Neural progenitor cell (in vitro differentiated cells): ENCODE data around the gene PJA1. TPM values are rescaled to one million over a fixed set of nuclear protein-coding genes. Genes with fewer than 3 reads are reported as not detected.

Source experiments
- DNase-seq: peaks from one replicate; pipeline ENCODE4 v3.0.0-alpha.2; 2016; ENCODE audit warnings: low spot score
- H2AFZ ChIP-seq: fragments of 200-600 bp; sonication (generic); replicated peaks from 2 replicates; pipeline ENCODE4 v1.6.1; 2016; ENCODE audit warnings: antibody characterized with exemption
- H3F3A ChIP-seq: fragments of 200-600 bp; sonication (generic); 2 replicates; pipeline ENCODE4 v1.6.1; 2016; ENCODE audit warnings: antibody characterized with exemption, low read depth
- H3K27ac ChIP-seq: fragments of 200-600 bp; sonication (generic); 2 replicates; pipeline ENCODE4 v1.5.1; 2016; ENCODE audit warnings: mild to moderate bottlenecking
- H3K27me3 ChIP-seq: fragments of 200-600 bp; sonication (generic); 2 replicates; pipeline ENCODE4 v1.6.1; 2016; ENCODE audit warnings: mild to moderate bottlenecking, moderate library complexity
- H3K36me3 ChIP-seq: fragments of 200-600 bp; sonication (generic); 2 replicates; pipeline ENCODE4 v1.5.1; 2016
- H3K4me1 ChIP-seq: fragments of 200-600 bp; sonication (generic); 2 replicates; pipeline ENCODE4 v1.6.1; 2016; ENCODE audit warnings: mixed run types
- H3K4me2 ChIP-seq: fragments of 200-600 bp; sonication (generic); 2 replicates; pipeline ENCODE4 v1.6.1; 2016
- H3K4me3 ChIP-seq: fragments of 200-600 bp; sonication (generic); 2 replicates; pipeline ENCODE4 v1.5.1; 2016
- H3K79me2 ChIP-seq: fragments of 200-600 bp; sonication (generic); 2 replicates; pipeline ENCODE4 v1.6.1; 2016; ENCODE audit warnings: low read depth
- H3K9ac ChIP-seq: fragments of 200-600 bp; sonication (generic); 2 replicates; pipeline ENCODE4 v1.6.1; 2016
- H3K9me3 ChIP-seq: fragments of 200-600 bp; sonication (generic); 2 replicates; pipeline ENCODE4 v1.5.1; 2016; ENCODE audit warnings: low read depth
- H4K20me1 ChIP-seq: fragments of 200-600 bp; sonication (generic); 2 replicates; pipeline ENCODE4 v1.6.1; 2016; ENCODE audit warnings: low read depth
- H3K27ac Mint-ChIP-seq: 3 replicates; pipeline ENCODE4 v1.8.0; 2021; ENCODE audit warnings: mixed read lengths
- H3K27me3 Mint-ChIP-seq: 2 replicates; pipeline ENCODE4 v1.8.0; 2022; ENCODE audit warnings: low read depth, mild to moderate bottlenecking, inconsistent platforms, moderate library complexity, mixed read lengths; ENCODE audit not compliant: insufficient read depth
- H3K36me3 Mint-ChIP-seq: 3 replicates; pipeline ENCODE4 v1.8.0; 2021; ENCODE audit warnings: mixed read lengths
- H3K4me1 Mint-ChIP-seq: 3 replicates; pipeline ENCODE4 v1.8.0; 2021; ENCODE audit warnings: mixed read lengths
- H3K4me3 Mint-ChIP-seq: 3 replicates; pipeline ENCODE4 v1.8.0; 2021; ENCODE audit warnings: mild to moderate bottlenecking, moderate library complexity, mixed read lengths
- H3K9me3 Mint-ChIP-seq: 3 replicates; pipeline ENCODE4 v1.8.0; 2020; ENCODE audit warnings: mixed read lengths
- EZH2 ChIP-seq: fragments of 200-600 bp; sonication (generic); IDR thresholded peaks from 2 replicates; pipeline ENCODE4 v1.6.1; 2017; ENCODE audit warnings: antibody characterized with exemption, mild to moderate bottlenecking, moderate library complexity
- EZH2phosphoT487 ChIP-seq: fragments of 200-600 bp; sonication (generic); IDR thresholded peaks from 2 replicates; pipeline ENCODE4 v1.6.1; 2017; ENCODE audit warnings: antibody characterized with exemption
- total RNA-seq: library from RNA; depleted of rRNA; stranded (reverse); fragments of >200 nt; gene quantifications from 2 replicates; pipeline ENCODE4 v1.2.3, GENCODE V29; 2015; ENCODE audit warnings: low replicate concordance
- TF ChIP-seq, protein P1 (sequence below): fragments of 200-600 bp; sonication (generic); IDR thresholded peaks from 2 replicates; pipeline ENCODE4 v1.5.1; 2017; ENCODE audit warnings: antibody characterized with exemption, mild to moderate bottlenecking

The PJA1 gene
- total RNA-seq, 1 donor from 2014 or later = 62.1 TPM

DNA sequence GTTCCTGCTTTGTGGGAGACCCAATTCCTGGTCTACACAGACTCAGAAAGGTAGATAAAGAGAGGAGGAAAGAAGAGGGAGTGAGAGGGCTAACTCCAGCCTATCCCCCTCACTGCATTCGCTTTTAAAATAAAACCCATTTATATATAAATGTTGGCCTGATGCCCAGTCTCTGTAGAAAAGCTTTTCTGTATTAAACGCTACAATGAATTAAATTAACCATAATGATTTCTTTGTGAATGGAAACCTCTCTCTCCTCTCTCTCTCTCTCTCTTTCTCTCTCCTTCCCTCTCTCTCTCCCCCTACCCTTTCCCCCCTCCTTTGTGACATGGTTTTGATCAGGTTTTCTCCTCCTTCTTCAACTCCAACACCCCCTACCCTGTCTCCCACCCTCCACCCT lies 34.8 kb downstream of the PJA1 start:
- Histone ChIP-seq H3K9ac (no peak overlapping the region), H3K36me3 (no peaks in the 10 kb centered on the region), H3K4me2 (no peak overlapping the region), H3F3A (peaks cover 11% of the 10 kb centered on the region), H4K20me1 (no peaks in the 10 kb centered on the region), H2AFZ (no peak overlapping the region), H3K79me2 (no peaks in the 10 kb centered on the region), H3K4me3 (no peak overlapping the region), H3K4me1 (peaks cover 21% of the 10 kb centered on the region), H3K27ac (no peak overlapping the region), H3K9me3 (no peaks in the 10 kb centered on the region), H3K27me3 (peaks cover 32% of the 10 kb centered on the region)
- no peak overlapping the region for H3K27ac Mint-ChIP-seq
- TF ChIP-seq EZH2 (no peak), EZH2phosphoT487 (no peak)
- TF ChIP-seq, protein P1, sequence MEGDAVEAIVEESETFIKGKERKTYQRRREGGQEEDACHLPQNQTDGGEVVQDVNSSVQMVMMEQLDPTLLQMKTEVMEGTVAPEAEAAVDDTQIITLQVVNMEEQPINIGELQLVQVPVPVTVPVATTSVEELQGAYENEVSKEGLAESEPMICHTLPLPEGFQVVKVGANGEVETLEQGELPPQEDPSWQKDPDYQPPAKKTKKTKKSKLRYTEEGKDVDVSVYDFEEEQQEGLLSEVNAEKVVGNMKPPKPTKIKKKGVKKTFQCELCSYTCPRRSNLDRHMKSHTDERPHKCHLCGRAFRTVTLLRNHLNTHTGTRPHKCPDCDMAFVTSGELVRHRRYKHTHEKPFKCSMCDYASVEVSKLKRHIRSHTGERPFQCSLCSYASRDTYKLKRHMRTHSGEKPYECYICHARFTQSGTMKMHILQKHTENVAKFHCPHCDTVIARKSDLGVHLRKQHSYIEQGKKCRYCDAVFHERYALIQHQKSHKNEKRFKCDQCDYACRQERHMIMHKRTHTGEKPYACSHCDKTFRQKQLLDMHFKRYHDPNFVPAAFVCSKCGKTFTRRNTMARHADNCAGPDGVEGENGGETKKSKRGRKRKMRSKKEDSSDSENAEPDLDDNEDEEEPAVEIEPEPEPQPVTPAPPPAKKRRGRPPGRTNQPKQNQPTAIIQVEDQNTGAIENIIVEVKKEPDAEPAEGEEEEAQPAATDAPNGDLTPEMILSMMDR = no peak
- H3K4me1 Mint-ChIP-seq = peaks cover 58% of the 10 kb centered on the region
- H3K36me3 Mint-ChIP-seq = no peaks in the 10 kb centered on the region
- peaks cover 11% of the 10 kb centered on the region for H3K9me3 Mint-ChIP-seq
- no peak for DNase-seq
- peaks cover 5% of the 10 kb centered on the region for H3K27me3 Mint-ChIP-seq
- H3K4me3 Mint-ChIP-seq = no peak overlapping the region

DNA sequence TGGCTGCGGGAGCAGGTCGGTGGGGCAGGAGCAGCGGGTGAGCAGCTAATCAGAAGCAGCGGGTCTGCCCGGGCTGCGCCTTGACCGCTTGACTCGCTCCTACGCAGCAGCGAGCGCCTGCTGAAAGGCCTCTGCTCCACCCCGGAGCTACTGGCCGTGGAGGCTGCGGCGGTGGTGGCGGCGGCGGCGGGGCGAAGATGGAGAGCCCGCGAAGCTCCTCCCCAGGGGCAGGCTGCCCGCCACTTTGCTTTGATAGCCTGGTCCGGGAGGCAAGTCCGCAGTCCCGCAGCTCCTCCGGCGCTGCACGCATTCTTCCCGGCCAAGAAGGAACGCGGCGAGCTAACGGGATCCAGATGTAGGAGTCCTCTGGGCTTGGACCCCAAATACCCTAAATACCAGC lies 36.7 kb downstream of the PJA1 start:
- Mint-ChIP-seq H3K27ac (no peak overlapping the region), H3K4me1 (peaks cover 41% of the 10 kb centered on the region), H3K9me3 (peaks cover 8% of the 10 kb centered on the region), H3K36me3 (no peaks in the 10 kb centered on the region), H3K27me3 (peaks cover 7% of the 10 kb centered on the region), H3K4me3 (no peak overlapping the region)
- Histone ChIP-seq H3K9me3 (no peaks in the 10 kb centered on the region), H3K79me2 (no peaks in the 10 kb centered on the region), H2AFZ (peak overlapping the region; percentile 57), H3K36me3 (no peaks in the 10 kb centered on the region), H3F3A (peaks cover 3% of the 10 kb centered on the region), H3K4me3 (peak overlapping the region; percentile 13), H3K4me1 (peaks cover 18% of the 10 kb centered on the region), H3K4me2 (peak overlapping the region; percentile 64), H3K27ac (no peak overlapping the region), H3K27me3 (peaks cover 32% of the 10 kb centered on the region), H3K9ac (no peak overlapping the region), H4K20me1 (no peaks in the 10 kb centered on the region)
- TF ChIP-seq EZH2phosphoT487 (no peak), EZH2 (no peak)
- TF ChIP-seq, protein P1 = no peak
- peak; percentile 60 for DNase-seq

DNA sequence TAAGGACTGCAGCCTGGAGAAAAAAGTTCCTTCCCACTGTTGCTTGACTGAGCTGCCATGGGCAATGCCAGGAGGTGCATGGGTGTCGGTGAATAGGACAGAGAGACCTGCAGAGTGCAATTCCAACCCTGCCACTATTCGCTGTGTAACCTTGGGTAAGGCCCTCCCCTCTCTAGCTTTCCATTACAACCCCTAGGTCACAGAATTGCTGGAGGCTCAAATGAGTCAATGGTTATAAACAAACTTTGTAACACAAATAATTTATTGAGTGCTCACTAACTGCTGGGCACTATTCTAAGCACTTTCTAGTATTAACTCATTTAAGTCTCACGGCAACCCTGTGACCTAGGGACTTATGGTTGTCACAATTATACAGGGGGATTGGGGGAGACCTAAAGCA lies 37.8 kb downstream of the PJA1 start:
- Histone ChIP-seq H3K4me2 (no peak overlapping the region), H2AFZ (no peak overlapping the region), H3K79me2 (no peaks in the 10 kb centered on the region), H3K4me1 (peaks cover 22% of the 10 kb centered on the region), H3K36me3 (no peaks in the 10 kb centered on the region), H3F3A (peaks cover 3% of the 10 kb centered on the region), H3K9me3 (no peaks in the 10 kb centered on the region), H4K20me1 (no peaks in the 10 kb centered on the region), H3K9ac (no peak overlapping the region), H3K4me3 (no peak overlapping the region), H3K27me3 (peaks cover 32% of the 10 kb centered on the region), H3K27ac (no peak overlapping the region)
- Mint-ChIP-seq H3K4me1 (peaks cover 38% of the 10 kb centered on the region), H3K9me3 (peaks cover 8% of the 10 kb centered on the region), H3K27ac (no peak overlapping the region), H3K4me3 (no peak overlapping the region), H3K36me3 (no peaks in the 10 kb centered on the region), H3K27me3 (peaks cover 7% of the 10 kb centered on the region)
- no peak for DNase-seq
- TF ChIP-seq, protein P1 = no peak
- TF ChIP-seq EZH2phosphoT487 = no peak
